ENCODE results near the gene JADE2. TPM values are rescaled to one million over a fixed set of nuclear protein-coding genes. Genes with fewer than 3 reads are reported as not detected.

Gene JADE2
- polyA plus RNA-seq, 3 donors: 2.1 to 10.2 (median 3.1) TPM

DNA sequence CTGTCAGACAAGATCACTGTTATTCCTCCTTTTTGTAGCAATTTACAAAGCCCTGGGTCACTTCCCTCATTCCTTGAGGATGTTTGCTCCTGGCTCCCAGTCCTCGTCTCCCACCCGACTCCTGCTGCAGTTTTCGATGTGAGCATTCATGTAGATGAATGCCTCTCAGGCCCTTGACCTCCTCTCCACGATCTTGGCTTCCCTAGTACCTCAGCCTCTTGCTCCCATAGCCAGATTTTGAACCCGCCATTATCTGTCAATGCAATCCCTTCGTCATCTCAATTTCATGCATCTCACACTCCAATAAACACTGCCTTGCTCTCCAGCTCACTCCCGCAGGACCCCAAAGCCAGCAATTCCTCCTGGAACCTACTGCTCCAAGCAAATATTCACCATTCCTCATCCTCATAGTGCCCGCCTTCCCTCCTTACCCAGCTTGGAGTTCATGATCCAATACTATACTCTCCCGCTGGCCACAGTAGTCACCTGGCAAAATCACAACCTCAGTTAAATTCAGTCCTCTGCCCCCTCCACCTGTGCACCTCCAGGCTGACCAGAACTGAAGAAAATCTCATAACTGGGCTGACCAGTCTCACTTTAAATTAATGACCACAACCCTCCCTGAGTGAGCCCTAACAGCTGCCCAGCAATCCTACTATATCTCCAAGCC lies 35.1 kb upstream of the JADE2 start:
- peaks cover 4 to 9% of the 10 kb centered on the region in 2 donors for H3K4me1 ChIP-seq (ENCODE audit: control insufficient read depth in 1 of 2, insufficient read depth in 2 of 2, low read length in 2 of 2)
- no peaks in the 10 kb centered on the region for H3K36me3 Mint-ChIP-seq
- no peak overlapping the region for H2AFZ ChIP-seq (ENCODE audit: insufficient read depth, low read depth, low read length, poor library complexity, severe bottlenecking)
- H3K9me3 ChIP-seq (replicated peaks in 1 of 2; ENCODE audit: control insufficient read depth in 1 of 2, insufficient read depth in 1 of 2, low read length in 2 of 2): no peaks in the 10 kb centered on the region
- TF ChIP-seq, protein P1, sequence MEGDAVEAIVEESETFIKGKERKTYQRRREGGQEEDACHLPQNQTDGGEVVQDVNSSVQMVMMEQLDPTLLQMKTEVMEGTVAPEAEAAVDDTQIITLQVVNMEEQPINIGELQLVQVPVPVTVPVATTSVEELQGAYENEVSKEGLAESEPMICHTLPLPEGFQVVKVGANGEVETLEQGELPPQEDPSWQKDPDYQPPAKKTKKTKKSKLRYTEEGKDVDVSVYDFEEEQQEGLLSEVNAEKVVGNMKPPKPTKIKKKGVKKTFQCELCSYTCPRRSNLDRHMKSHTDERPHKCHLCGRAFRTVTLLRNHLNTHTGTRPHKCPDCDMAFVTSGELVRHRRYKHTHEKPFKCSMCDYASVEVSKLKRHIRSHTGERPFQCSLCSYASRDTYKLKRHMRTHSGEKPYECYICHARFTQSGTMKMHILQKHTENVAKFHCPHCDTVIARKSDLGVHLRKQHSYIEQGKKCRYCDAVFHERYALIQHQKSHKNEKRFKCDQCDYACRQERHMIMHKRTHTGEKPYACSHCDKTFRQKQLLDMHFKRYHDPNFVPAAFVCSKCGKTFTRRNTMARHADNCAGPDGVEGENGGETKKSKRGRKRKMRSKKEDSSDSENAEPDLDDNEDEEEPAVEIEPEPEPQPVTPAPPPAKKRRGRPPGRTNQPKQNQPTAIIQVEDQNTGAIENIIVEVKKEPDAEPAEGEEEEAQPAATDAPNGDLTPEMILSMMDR (IDR thresholded peaks at IDR 0.05): no peak
- no peak for DNase-seq
- H3K4me2 ChIP-seq (replicated peaks; ENCODE audit: extremely low read depth, low read length, poor library complexity, severe bottlenecking): no peak overlapping the region
- H3K4me3 Mint-ChIP-seq: no peak overlapping the region
- H4K20me1 ChIP-seq (ENCODE audit: insufficient read depth, low read length): no peaks in the 10 kb centered on the region
- no peak overlapping the region for H3K27ac ChIP-seq (ENCODE audit: low read depth in 1 of 2, low read length in 2 of 2)
- H3K4me1 Mint-ChIP-seq: peaks cover 10% of the 10 kb centered on the region
- no peak overlapping the region for H3K4me3 ChIP-seq (replicated peaks in 1 of 3; ENCODE audit: low read depth in 2 of 3, low read length in 3 of 3)
- peaks cover 0 to 3% (median 0%) of the 10 kb centered on the region in 7 donors for H3K9me3 Mint-ChIP-seq
- no peaks in the 10 kb centered on the region for H3K27me3 ChIP-seq (ENCODE audit: control insufficient read depth in 2 of 2, insufficient read depth in 2 of 2, low read length in 2 of 2)
- peaks cover 0 to 2% (median 0%) of the 10 kb centered on the region in 3 donors for H3K27me3 Mint-ChIP-seq (ENCODE audit: low read depth in 3 of 3)
- no peaks in the 10 kb centered on the region for H3K36me3 ChIP-seq (replicated peaks in 1 of 2; ENCODE audit: control insufficient read depth in 1 of 2, insufficient read depth in 2 of 2, low read length in 2 of 2)
- H3K27ac Mint-ChIP-seq: no peak overlapping the region
- H3K9ac ChIP-seq (ENCODE audit: insufficient read depth, low read length, poor library complexity, severe bottlenecking): no peak overlapping the region
- no peaks in the 10 kb centered on the region for H3K79me2 ChIP-seq (ENCODE audit: insufficient read depth, low read length)
- intact Hi-C loops (cut with micrococcal nuclease): no loop called here
- 96% methylated on average over 9 of the region's 9 CpGs for WGBS (ENCODE audit: insufficient coverage)

DNA sequence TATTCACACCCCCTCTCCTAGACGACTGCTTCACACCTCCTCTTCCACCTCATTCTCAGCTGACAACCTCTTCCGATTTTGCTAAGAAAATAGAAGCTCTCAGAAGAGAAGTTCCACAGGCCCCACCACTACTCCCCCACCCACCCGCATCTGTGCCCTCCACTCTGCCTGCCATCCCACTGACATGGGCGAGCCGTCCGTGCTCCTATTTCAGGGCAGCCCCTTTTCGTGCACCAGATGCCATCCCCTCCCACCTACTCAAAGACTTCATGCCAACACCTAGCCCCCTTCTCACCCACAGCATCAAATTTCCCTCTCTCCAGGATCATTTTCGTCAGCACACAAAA lies 34.6 kb upstream of the JADE2 start:
- Mint-ChIP-seq H3K4me1 (peaks cover 11% of the 10 kb centered on the region), H3K36me3 (no peaks in the 10 kb centered on the region), H3K4me3 (no peak overlapping the region), H3K27ac (no peak overlapping the region), H3K27me3 (ENCODE audit: low read depth in 3 of 3) (peaks cover 0 to 2% (median 0%) of the 10 kb centered on the region in 3 donors), H3K9me3 (peaks cover 0 to 3% (median 0%) of the 10 kb centered on the region in 7 donors)
- Histone ChIP-seq H3K4me3 (replicated peaks in 1 of 3; ENCODE audit: low read depth in 2 of 3, low read length in 3 of 3) (no peak overlapping the region), H3K9ac (ENCODE audit: insufficient read depth, low read length, poor library complexity, severe bottlenecking) (no peak overlapping the region), H3K27ac (ENCODE audit: low read depth in 1 of 2, low read length in 2 of 2) (no peak overlapping the region), H3K27me3 (ENCODE audit: control insufficient read depth in 2 of 2, insufficient read depth in 2 of 2, low read length in 2 of 2) (no peaks in the 10 kb centered on the region), H3K36me3 (replicated peaks in 1 of 2; ENCODE audit: control insufficient read depth in 1 of 2, insufficient read depth in 2 of 2, low read length in 2 of 2) (no peaks in the 10 kb centered on the region), H3K9me3 (replicated peaks in 1 of 2; ENCODE audit: control insufficient read depth in 1 of 2, insufficient read depth in 1 of 2, low read length in 2 of 2) (no peaks in the 10 kb centered on the region), H2AFZ (ENCODE audit: insufficient read depth, low read depth, low read length, poor library complexity, severe bottlenecking) (no peak overlapping the region), H3K4me1 (ENCODE audit: control insufficient read depth in 1 of 2, insufficient read depth in 2 of 2, low read length in 2 of 2) (peaks cover 4 to 9% of the 10 kb centered on the region in 2 donors), H4K20me1 (ENCODE audit: insufficient read depth, low read length) (no peaks in the 10 kb centered on the region), H3K4me2 (replicated peaks; ENCODE audit: extremely low read depth, low read length, poor library complexity, severe bottlenecking) (no peak overlapping the region), H3K79me2 (ENCODE audit: insufficient read depth, low read length) (no peaks in the 10 kb centered on the region)
- WGBS (ENCODE audit: insufficient coverage): 95% methylated on average over 8 of the region's 8 CpGs
- DNase-seq: no peak
- intact Hi-C loops (cut with micrococcal nuclease): no loop called here
- TF ChIP-seq, protein P1 (IDR thresholded peaks at IDR 0.05): no peak
